Testis (tissue), 3 donors: ENCODE data around the gene MBTD1. TPM values are rescaled to one million over a fixed set of nuclear protein-coding genes. Genes with fewer than 3 reads are reported as not detected.

Experiments used
- DNase-seq: peaks from one replicate; pipeline ENCODE4 v3.0.0-alpha.2; 2019
- H3K27ac ChIP-seq, 2 donors: fragments of 200-600 bp; sonication (generic); one replicate each; pipeline ENCODE4 v1.5.1; 2019
- H3K27me3 ChIP-seq: fragments of 200-600 bp; sonication (generic); one replicate; pipeline ENCODE4 v1.5.1; 2019
- H3K36me3 ChIP-seq: fragments of 200-600 bp; sonication (generic); one replicate; pipeline ENCODE4 v1.5.1; 2017; ENCODE audit warnings: low read depth; ENCODE audit errors: missing control alignments
- H3K4me1 ChIP-seq: fragments of 200-600 bp; sonication (generic); one replicate; pipeline ENCODE4 v1.5.1; 2019
- H3K4me3 ChIP-seq, 2 donors: fragments of 200-600 bp; sonication (generic); one replicate each; pipeline ENCODE4 v1.5.1; 2017 to 2019
- H3K9me3 ChIP-seq: fragments of 200-600 bp; sonication (generic); one replicate; pipeline ENCODE4 v1.5.1; 2017
- POLR2A ChIP-seq: fragments of 450-650 bp; IDR thresholded peaks from one replicate; pipeline ENCODE4 v1.6.1; 2017; ENCODE audit warnings: antibody characterized with exemption, mild to moderate bottlenecking, moderate library complexity
- WGBS, 2 donors: methylation state at CpG; one replicate each; pipeline ENCODE4 v1.1.5; 2018; 5-methylcytosine and 5-hydroxymethylcytosine counted together
- intact Hi-C: fragments of 100-400 bp; cut with DNase I; formaldehyde crosslinking; loops from one replicate; pipeline ENCODE4 v1.15.1; 2023; ENCODE audit warnings: low total_unique reads
- polyA plus RNA-seq: library from polyadenylated mRNA; stranded (reverse); fragments of 350-450 nt; fragmentation: Illumina TruSeq; extraction: RNeasy Lipid Tissue Mini Kit (QIAGEN cat#74804); gene quantifications from one replicate; pipeline ENCODE4 v1.2.3, GENCODE V29; 2014; ENCODE audit warnings: low read depth, low replicate concordance; ENCODE audit not compliant: insufficient read depth
- total RNA-seq, 2 donors: library from RNA; depleted of rRNA; stranded (reverse); fragments of >200 nt; gene quantifications; one replicate each; pipeline ENCODE4 v1.2.3, GENCODE V29; 2016
- TF ChIP-seq, protein P1 (sequence below), 3 experiments: fragments of 450-650 bp in 2 of 3; fragments of 200-600 bp in 1 of 3; sonication (generic) in 1 of 3; IDR thresholded peaks; one replicate each; pipeline ENCODE4 v1.5.1; 2016 to 2019; ENCODE audit warnings: antibody characterized with exemption in 3 of 3, mild to moderate bottlenecking in 2 of 3, moderate library complexity in 1 of 3

MBTD1 gene
- total and polyA plus RNA-seq, 3 donors from 2014 or later: 49.1 to 68.3 (median 55.2) TPM

DNA sequence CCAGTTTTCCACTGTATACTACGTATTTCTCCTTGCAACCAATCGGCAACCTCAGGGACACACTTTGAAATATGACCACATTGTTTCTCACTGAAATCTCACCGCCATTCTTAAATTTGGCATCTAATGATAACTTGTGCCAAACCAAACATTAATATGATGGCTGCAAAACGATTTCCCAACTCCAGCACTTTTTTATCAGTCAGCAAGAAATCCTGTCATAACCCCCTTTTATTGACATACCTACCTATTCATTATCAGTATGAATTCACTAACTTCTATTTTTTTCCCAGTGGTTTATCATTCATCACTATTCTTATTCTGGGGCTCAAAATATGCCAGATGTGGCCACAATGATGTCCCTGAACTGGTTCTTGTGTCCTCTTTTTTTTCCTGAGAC, 15.8 kb downstream of the MBTD1 start:
- no peaks in the 10 kb centered on the region for H3K4me1 ChIP-seq
- no peak for DNase-seq
- TF ChIP-seq, protein P1, sequence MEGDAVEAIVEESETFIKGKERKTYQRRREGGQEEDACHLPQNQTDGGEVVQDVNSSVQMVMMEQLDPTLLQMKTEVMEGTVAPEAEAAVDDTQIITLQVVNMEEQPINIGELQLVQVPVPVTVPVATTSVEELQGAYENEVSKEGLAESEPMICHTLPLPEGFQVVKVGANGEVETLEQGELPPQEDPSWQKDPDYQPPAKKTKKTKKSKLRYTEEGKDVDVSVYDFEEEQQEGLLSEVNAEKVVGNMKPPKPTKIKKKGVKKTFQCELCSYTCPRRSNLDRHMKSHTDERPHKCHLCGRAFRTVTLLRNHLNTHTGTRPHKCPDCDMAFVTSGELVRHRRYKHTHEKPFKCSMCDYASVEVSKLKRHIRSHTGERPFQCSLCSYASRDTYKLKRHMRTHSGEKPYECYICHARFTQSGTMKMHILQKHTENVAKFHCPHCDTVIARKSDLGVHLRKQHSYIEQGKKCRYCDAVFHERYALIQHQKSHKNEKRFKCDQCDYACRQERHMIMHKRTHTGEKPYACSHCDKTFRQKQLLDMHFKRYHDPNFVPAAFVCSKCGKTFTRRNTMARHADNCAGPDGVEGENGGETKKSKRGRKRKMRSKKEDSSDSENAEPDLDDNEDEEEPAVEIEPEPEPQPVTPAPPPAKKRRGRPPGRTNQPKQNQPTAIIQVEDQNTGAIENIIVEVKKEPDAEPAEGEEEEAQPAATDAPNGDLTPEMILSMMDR (IDR thresholded peaks at IDR 0.05): no peak
- no peak for TF ChIP-seq POLR2A
- H3K4me3 ChIP-seq: no peak overlapping the region
- 84 to 89% methylated on average over 4 of the region's 4 CpGs for WGBS, 2 donors
- H3K9me3 ChIP-seq: no peaks in the 10 kb centered on the region
- intact Hi-C loops: no loop called here
- no peaks in the 10 kb centered on the region for H3K27me3 ChIP-seq
- no peaks in the 10 kb centered on the region for H3K36me3 ChIP-seq
- H3K27ac ChIP-seq: no peak overlapping the region

DNA sequence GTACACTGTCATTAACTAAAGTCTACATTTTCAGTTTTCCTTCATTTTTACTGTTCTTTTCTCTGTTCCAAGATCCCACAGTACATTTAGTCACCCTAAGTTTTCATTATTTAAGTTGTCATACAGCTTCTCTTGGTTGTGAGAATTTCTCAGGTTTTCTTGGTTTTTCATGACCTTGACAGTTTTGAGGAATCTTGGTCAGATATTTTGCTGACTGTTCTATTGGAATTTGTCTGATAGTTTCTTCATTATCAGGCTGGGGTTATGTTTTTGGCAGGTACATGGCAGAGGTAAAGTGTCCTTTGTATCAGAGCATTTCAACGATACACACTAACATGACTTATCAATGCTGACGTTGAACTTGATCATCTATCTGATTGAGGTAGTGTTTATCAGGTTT, 19.6 kb downstream of the MBTD1 start:
- Histone ChIP-seq H3K4me1 (no peaks in the 10 kb centered on the region), H3K27me3 (no peaks in the 10 kb centered on the region), H3K27ac (no peak overlapping the region), H3K4me3 (no peak overlapping the region), H3K9me3 (no peaks in the 10 kb centered on the region), H3K36me3 (no peaks in the 10 kb centered on the region)
- TF ChIP-seq, protein P1 (IDR thresholded peaks at IDR 0.05): no peak
- TF ChIP-seq POLR2A: no peak
- intact Hi-C loops: no loop called here
- DNase-seq: no peak
- 69 to 76% methylated on average over 2 of the region's 2 CpGs for WGBS, 2 donors

DNA sequence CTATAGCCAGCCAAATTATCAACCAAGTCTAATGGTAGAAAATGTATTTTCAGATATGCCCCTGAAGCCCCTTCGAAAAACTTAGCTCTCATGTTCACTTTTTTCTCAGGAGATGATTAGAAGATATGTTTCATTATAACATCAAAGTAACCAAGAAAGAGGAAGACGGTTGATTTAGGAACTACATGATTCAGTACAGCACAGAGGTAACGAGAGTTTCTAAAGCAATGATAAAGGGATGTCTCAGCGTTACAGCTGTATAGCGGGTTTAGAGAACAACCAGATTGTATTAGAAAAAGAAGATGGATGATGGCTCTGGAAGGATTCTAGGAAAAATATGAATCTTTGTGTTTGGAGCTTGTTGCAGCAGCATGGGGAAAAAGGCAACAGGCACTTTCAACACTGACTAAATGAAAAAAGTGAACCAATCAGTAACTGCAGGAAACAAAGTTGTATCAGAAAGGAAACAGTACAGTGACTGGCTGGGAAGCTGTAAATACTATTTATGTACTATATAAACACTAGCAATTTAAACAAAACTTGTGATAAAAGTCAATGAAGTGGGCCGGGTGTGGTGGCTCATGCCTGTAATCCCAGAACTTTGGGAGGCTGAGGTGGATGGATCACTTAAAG, 21.5 kb downstream of the MBTD1 start:
- Histone ChIP-seq H3K27ac (no peak overlapping the region), H3K9me3 (no peaks in the 10 kb centered on the region), H3K4me3 (no peak overlapping the region), H3K4me1 (no peaks in the 10 kb centered on the region), H3K27me3 (no peaks in the 10 kb centered on the region), H3K36me3 (no peaks in the 10 kb centered on the region)
- 84 to 86% methylated on average over 6 of the region's 6 CpGs for WGBS, 2 donors
- intact Hi-C loops: no loop called here
- DNase-seq: no peak
- TF ChIP-seq, protein P1 (IDR thresholded peaks at IDR 0.05): no peak
- no peak for TF ChIP-seq POLR2A

DNA sequence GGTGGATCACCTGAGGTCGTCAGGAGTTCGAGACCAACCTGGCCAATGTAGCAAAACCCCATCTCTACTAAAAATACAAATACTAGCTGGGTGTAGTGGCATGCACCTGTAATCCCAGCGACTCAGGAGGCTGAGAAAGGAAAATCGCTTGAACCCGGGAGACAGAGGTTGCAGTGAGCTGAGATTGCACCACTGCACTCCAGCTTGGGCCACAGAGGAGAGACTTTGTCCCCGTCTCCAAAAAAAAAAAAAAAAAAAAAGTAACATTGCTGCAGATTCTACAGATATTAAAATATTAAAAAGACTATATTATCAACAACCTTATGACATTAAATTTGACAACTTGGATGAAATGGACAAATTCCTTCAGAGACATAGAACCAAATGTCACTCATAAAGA, 25.7 kb downstream of the MBTD1 start:
- no peak overlapping the region for H3K4me3 ChIP-seq
- DNase-seq: no peak
- H3K9me3 ChIP-seq: no peaks in the 10 kb centered on the region
- no peaks in the 10 kb centered on the region for H3K4me1 ChIP-seq
- intact Hi-C loops: no loop called here
- H3K27me3 ChIP-seq: no peaks in the 10 kb centered on the region
- no peak overlapping the region for H3K27ac ChIP-seq
- no peaks in the 10 kb centered on the region for H3K36me3 ChIP-seq
- no peak for TF ChIP-seq POLR2A
- TF ChIP-seq, protein P1 (IDR thresholded peaks at IDR 0.05): no peak
- WGBS, 2 donors: 87 to 92% methylated on average over 6 of the region's 6 CpGs

DNA sequence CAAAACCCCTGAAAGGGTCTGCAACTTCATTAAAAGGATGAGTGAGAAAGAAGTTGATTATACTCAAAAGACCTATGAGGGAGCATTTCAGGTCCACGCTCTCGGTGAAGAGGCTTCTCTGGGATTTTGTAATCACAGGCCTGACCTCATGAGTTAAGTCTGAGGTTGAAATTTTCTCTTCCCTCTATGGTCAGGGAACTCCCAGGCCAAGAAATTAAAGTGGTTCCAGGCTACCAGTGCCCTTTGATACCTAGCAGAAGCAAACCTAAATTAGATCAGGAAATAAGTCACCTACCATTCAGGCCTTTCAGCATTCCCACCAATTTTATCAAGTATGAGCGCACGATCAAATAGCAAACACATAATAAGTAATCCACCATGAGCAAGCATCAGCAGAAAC, 27.9 kb downstream of the MBTD1 start:
- Histone ChIP-seq H3K36me3 (no peaks in the 10 kb centered on the region), H3K4me1 (no peaks in the 10 kb centered on the region), H3K27me3 (no peaks in the 10 kb centered on the region), H3K4me3 (no peak overlapping the region), H3K9me3 (no peaks in the 10 kb centered on the region), H3K27ac (no peak overlapping the region)
- TF ChIP-seq, protein P1 (IDR thresholded peaks at IDR 0.05): no peak
- TF ChIP-seq POLR2A: no peak
- DNase-seq: no peak
- intact Hi-C loops: no loop called here
- 79 to 97% methylated on average over 4 of the region's 4 CpGs for WGBS, 2 donors
